ENCODE data around the gene PLEKHG4.
A peak's percentile ranks its signal among the peaks of the same experiment; 100 is the strongest.

Gene PLEKHG4

GRCh38 chr16:67252609-67253497, 26.5 kb upstream of the PLEKHG4 start:
- ChIA-PET CTCF (no interaction called here), POLR2A (ENCODE audit: low non-redundant PET) (no interaction called here)
- TF ChIP-seq, protein P1, sequence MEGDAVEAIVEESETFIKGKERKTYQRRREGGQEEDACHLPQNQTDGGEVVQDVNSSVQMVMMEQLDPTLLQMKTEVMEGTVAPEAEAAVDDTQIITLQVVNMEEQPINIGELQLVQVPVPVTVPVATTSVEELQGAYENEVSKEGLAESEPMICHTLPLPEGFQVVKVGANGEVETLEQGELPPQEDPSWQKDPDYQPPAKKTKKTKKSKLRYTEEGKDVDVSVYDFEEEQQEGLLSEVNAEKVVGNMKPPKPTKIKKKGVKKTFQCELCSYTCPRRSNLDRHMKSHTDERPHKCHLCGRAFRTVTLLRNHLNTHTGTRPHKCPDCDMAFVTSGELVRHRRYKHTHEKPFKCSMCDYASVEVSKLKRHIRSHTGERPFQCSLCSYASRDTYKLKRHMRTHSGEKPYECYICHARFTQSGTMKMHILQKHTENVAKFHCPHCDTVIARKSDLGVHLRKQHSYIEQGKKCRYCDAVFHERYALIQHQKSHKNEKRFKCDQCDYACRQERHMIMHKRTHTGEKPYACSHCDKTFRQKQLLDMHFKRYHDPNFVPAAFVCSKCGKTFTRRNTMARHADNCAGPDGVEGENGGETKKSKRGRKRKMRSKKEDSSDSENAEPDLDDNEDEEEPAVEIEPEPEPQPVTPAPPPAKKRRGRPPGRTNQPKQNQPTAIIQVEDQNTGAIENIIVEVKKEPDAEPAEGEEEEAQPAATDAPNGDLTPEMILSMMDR (conservative IDR thresholded peaks at IDR 0.05; ENCODE audit: low read depth), result no peak
- no peak for DNase-seq (ENCODE audit: low spot score)
- peak overlapping the region; percentile 20 for H3K27ac ChIP-seq

DNA sequence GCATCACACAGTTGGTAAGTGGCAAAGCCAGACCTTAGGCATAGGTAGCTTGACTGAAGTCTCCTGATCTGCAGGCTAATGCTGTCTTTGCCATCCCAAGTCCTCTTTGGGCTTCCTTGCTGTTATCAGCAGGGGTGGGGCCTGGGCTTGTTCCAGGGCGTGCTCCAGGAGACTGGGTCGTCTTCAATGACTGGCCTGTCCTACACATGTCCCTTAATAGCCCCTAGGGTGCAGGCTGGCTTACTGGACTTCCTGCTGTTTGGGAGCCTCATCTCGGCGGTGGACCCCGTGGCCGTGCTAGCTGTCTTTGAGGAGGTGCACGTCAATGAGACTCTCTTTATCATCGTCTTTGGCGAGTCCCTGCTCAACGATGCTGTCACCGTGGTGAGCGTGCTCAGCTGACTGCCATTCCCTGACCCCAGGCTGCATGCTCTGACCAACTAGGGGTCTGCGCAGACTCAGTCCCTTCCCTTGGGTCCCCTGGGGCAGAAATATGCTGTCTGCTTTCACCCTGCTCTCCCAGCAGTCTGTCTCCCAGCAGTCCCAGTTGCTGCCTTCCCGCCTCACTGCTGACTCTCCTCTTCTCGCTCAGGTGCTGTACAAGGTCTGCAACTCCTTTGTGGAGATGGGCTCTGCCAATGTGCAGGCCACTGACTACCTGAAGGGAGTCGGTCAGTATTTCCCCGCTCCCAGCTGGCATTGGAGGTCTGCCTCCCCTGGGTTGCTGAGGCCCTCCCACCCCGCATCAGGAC, 24.4 kb upstream of the PLEKHG4 start:
- DNase-seq (ENCODE audit: low spot score), result no peak
- ChIA-PET POLR2A (ENCODE audit: low non-redundant PET) (no interaction called here), CTCF (interaction anchor here (1.1 kb wide), 1 partner anchor 22 kb away, joined by 4 read pairs; no protein-coding TSS in a partner anchor)
- TF ChIP-seq, protein P1 (conservative IDR thresholded peaks at IDR 0.05; ENCODE audit: low read depth), result no peak
- H3K27ac ChIP-seq, result no peak overlapping the region

- no peak for DNase-seq (ENCODE audit: low spot score)
- CTCF ChIA-PET, result interaction anchor here (0.6 to 1.1 kb wide), 2 partner anchors 23 to 424 kb away, joined by 3 to 4 read pairs; no protein-coding TSS in a partner anchor
- POLR2A ChIA-PET (ENCODE audit: low non-redundant PET), result no interaction called here
- TF ChIP-seq, protein P1 (conservative IDR thresholded peaks at IDR 0.05; ENCODE audit: low read depth), result no peak
- no peak overlapping the region for H3K27ac ChIP-seq
Measured at GRCh38 chr16:67255553-67256221, 23.6 kb upstream of the PLEKHG4 start.

- H3K27ac ChIP-seq, result no peak overlapping the region
- ChIA-PET CTCF (interaction anchor here (0.6 kb wide), 1 partner anchor 11 kb away, joined by 4 read pairs; no protein-coding TSS in a partner anchor), POLR2A (ENCODE audit: low non-redundant PET) (no interaction called here)
- TF ChIP-seq, protein P1 (conservative IDR thresholded peaks at IDR 0.05; ENCODE audit: low read depth), result no peak
- no peak for DNase-seq (ENCODE audit: low spot score)
Measured at GRCh38 chr16:67256701-67257230, 22.6 kb upstream of the PLEKHG4 start.

- no peak for DNase-seq (ENCODE audit: low spot score)
- CTCF ChIA-PET, result interaction anchor here (1.2 kb wide), 1 partner anchor 208 kb away, joined by 4 read pairs; no protein-coding TSS in a partner anchor
- TF ChIP-seq, protein P1 (conservative IDR thresholded peaks at IDR 0.05; ENCODE audit: low read depth), result no peak
- POLR2A ChIA-PET (ENCODE audit: low non-redundant PET), result no interaction called here
- H3K27ac ChIP-seq, result no peak overlapping the region
Measured at GRCh38 chr16:67257486-67258160, 21.7 kb upstream of the PLEKHG4 start.

All from RWPE1 (cell line).